Caki2 (cell line): ENCODE data around the gene SLC35F1. TPM values are rescaled to one million over a fixed set of nuclear protein-coding genes. Genes with fewer than 3 reads are reported as not detected.
"Not testable (repeated sequence)": the region's sequence is repeated elsewhere in the genome, so short reads cannot be mapped to it uniquely, and the experiment has no call there.

ENCODE experiments used
- DNase-seq: peaks from one replicate; pipeline ENCODE4 v3.0.0-alpha.2; 2015; ENCODE audit warnings: low read depth
- in situ Hi-C: cut with HindIII; loops from 2 replicates; pipeline ENCODE4 v1.10.0; 2016; ENCODE audit warnings: low sequenced_read_pairs, low pct_unique_long_range_greater_than_20kb, mixed read lengths
- total RNA-seq: library from RNA; depleted of rRNA; stranded (reverse); fragments of >200 nt; shearing (Covaris generic); gene quantifications from 2 replicates; pipeline ENCODE4 v1.2.3, GENCODE V29; 2014; ENCODE audit warnings: low replicate concordance; rRNA removed

Gene SLC35F1
- not detected in 2 replicates for total RNA-seq

DNA sequence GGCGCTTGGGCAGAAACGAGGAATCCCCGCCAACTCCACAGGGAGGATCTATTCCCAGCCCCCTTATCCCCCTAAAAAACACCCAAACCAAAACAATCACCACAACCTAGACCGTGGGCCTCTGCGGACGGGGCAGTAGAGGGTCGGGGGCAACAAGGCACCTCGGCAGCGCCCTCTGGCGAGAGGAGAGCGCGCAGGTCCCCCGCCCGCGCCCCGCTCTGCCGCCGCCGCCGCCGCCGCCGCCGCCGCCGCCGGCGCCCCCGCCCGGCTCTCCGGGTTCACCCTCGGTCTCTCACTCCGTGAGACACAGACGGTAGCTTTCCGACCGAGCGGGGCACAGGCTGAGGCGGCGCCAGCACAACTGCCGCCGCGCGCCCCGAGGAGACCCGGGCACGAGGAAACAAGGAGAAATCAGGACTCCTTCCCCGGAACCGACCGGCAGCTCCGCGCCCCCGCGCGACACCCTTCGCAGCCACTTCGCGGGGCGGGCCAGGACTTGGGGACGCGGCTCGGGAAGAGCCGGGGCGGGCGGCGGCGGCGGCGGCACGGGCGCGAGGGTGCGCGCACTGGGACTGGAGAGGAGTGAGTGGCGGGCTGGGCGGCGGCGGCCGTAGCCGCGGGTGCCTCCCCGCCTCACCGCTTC is at the start of gene SLC35F1:
Gene SLC35F1, plus strand, starts transcription at position 307 of the 643 bp plus-strand sequence.
- DNase-seq, result no peak
- in situ Hi-C loops, result no loop called here

DNA sequence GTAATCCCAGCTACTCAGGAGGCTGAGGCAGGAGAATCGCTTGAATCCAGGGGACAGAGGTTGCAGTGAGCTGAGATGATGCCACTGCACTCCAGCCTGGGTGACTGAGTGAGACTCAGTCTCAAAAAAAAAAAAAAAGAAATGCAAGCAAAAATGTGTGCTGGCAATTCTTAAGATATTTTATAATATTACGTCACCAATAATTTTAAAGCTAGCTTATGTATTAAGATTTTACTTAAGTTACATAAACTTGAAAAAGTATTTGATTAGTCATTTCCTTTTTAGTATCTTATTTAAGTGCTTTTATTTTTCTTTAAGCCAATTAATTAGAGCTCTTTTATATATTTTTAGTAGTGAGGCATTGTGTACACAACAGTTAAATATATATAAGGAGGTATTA is 48.5 kb upstream of the SLC35F1 start:
- in situ Hi-C loops, result not testable (repeated sequence)

DNA sequence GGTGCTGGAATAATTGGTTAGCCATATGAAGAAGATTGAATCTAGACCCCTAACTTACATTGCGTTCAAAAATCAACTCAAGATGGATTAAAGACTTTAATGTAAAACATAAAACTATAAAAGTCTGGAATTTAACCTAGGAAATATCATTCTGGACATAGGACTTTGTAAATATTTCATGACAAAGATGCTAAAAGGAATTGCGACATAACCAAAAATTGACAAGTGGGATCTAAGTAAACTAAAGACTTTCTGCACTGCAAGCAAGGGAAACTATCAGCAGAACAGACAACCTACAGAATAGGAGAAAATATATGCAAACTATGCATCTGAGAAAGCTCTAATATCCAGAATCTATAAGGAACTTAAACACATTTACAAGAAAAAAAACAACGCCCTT is 45.5 kb upstream of the SLC35F1 start:
- in situ Hi-C loops, result no loop called here
- DNase-seq, result no peak

More for the DNA sequence above, 48.5 kb upstream of the SLC35F1 start:
- DNase-seq, result not testable (repeated sequence)

GRCh38 chr6:117866561-117866960 is 40.5 kb upstream of the SLC35F1 start:
- in situ Hi-C loops, result no loop called here
- DNase-seq, result no peak

DNA sequence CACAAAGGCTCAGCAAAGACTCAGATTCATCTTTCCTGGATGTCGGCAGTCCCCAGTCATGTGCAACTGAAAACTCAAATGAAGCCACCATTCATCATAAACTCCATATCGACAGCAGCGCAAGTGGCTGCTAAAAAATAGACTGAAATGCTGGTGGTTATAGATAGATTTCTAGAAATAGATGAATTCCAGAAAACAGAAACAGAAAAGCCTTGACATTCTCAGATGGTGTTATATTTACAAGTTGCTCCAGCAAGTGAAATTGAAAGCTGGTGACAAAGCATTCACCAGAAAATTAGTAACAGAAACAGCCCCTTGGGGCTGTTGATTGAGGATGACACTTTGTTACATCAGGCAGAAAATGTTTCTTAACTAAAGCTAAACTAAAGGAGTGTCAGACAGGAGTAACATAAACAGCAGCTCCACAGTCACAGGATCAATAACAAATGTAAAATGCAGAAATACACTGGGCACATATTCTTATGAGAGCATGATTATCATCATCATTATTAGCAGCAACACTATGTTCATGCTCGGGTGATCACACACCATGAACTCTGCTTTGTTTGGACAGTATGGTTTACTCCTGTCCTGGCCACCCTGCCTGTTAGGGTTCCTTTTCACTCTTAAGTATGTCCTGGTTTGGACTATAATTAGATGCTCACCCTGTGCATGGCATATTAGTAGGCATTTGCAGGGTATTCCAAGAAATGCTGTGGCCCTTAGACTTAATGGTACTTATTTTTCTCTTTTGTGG is 36.4 kb upstream of the SLC35F1 start:
- in situ Hi-C loops, result no loop called here
- DNase-seq, result no peak

- DNase-seq, result no peak
- in situ Hi-C loops, result no loop called here
Observed at GRCh38 chr6:117880824-117881223, 26.2 kb upstream of the SLC35F1 start.

- in situ Hi-C loops, result no loop called here
- DNase-seq, result no peak
Observed at GRCh38 chr6:117890172-117890571, 16.9 kb upstream of the SLC35F1 start.

- in situ Hi-C loops, result no loop called here
- DNase-seq, result no peak
Observed at GRCh38 chr6:117906507-117906957, 532 bp upstream of the SLC35F1 start.

DNA sequence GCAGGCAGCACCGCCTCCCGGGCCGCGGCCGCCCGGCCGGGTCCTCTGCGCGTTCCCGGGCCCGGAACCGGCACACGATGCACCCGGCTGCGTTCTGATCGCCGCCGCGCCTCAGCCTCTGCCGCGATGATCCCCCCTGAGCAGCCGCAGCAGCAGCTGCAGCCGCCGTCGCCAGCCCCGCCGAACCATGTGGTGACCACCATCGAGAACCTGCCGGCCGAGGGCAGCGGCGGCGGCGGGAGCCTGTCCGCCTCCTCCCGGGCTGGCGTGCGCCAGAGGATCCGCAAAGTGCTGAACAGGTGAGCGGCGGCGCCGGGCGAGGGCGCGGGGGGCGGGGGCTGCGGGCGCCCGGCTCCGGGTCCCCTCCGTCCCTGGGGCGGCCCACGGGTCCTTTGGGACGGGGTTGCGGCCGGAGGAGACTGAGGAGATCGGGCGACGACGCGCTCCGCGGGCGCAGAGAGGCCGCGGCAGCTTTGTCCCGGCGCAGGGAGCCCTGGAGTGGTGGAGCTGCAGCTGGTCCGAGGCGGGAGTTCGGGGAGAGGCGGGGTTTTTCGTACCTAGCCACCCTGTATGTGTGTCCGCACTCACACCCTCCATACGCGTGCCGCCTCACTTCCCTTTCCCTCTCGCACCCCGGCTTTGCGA is 659 bp downstream of the SLC35F1 start:
- DNase-seq, result no peak
- in situ Hi-C loops, result no loop called here

DNA sequence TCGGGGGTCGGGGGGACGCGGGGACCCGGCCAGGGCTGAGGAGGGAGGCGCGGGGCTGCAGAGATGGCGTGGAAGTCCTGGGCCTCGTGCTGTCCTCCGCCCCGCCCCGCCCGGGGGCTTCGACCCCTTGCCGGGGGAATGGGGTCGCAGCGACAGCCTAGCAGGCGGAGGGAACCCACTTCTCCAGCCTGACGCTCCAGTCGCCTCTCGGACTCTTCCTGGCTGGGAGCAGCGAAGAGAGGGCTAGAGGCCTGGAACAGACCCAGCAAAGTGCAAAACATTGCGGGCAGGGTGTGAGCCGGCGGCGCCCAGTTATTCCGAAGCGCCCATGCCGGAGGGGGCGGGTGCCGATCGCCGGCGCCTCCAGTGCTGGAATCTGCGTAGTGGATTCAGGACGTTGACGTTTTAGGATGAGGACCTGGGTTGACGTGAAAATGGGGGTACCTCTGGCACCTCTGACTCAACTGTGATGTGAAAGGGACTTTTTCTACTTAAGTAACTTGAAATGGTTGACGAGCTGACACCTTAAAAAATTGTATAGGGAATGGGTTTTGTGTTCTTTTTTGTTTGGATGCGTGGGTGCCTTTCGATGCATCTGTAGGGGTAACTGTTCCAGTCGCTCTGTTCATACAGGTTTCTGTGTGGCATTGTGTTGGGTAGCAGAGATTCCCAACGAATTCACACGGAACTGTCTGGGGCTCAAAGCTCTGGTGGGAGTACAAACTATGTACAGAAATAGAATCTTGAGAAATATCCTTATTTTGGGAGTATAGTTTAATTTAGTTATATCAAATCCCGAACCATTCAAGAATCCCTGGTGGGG is 1.4 kb downstream of the SLC35F1 start:
- in situ Hi-C loops, result no loop called here
- DNase-seq, result no peak

DNA sequence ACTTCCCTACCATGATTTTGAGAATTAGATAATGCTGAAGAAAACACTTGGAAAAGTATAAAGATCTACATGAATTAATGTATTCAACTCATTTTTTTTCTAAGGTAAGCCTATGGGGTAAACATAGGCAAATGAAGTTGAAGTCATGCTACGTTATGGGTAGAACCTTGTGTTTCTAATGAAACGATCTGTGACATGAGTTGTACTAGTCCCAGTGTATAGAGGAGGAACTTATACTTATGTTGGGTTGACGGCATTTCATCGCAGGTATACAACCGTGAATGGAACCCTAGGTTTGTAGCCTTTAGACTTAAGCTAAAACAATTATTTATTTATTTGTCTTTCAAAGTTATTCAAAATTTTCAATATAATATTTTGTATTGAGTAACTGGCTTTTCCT is 2.6 kb downstream of the SLC35F1 start:
- no peak for DNase-seq
- in situ Hi-C loops, result no loop called here

DNA sequence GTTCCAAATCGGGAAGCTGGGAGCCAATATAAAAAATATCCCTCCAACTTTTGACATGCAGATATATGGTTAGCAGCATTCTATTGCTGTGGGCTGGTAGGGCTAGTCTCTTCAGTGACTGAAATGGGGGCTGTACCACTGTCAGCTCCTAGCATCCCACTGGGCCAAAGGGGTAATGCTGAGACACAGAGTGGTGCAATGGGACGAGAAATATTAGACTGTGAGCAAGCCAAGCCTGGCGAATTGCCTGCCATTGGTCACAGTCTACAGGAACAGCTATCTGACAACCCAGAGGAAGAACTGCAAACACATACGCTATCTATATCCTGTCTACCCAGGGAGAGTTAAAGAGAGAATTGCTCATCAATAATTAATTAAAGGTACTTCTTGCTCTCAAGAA is 3.5 kb downstream of the SLC35F1 start:
- in situ Hi-C loops, result no loop called here
- no peak for DNase-seq

- in situ Hi-C loops, result no loop called here
Observed at GRCh38 chr6:117911150-117911549, 4.1 kb downstream of the SLC35F1 start.

DNA sequence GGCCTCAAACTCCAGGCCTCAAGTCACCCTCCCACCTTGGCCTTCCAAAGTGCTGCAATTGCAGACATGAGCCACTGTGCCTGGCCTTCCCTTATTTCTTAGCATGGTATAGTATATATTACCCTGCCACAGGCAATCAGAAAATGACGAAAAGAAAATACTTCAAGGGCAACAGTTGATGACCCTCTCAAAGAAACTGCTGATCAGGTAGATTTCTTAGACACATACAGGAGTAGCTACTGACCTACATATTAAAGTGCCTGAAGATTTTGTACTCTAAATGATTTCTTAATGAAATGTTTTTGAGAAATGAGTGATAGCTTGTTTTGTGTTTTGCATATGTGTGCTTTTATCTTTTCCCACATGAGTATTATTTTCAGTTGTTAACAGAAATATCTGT is 4.6 kb downstream of the SLC35F1 start:
- no peak for DNase-seq

More at GRCh38 chr6:117911150-117911549, 4.1 kb downstream of the SLC35F1 start:
- DNase-seq, result no peak

DNA sequence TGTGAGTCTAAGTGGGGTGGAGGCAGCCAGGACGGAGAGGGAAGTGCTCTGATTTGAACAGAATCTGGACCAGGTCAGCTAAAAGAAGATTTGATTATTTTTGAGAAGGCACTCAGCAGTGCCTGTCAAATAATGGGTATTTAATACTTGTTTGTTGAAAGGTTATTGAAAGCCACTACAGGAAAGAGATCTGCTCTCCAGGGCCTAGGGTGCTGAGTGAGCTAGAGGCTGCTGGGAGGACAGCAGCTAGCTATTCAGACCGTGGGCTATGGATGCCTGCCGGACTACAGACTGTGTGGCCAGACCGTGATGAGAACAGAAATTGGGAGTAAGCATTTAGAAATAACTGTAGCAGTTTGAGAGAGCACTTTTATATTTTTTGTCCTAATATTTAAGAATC is 8.8 kb downstream of the SLC35F1 start:
- in situ Hi-C loops, result no loop called here
- no peak for DNase-seq

More for the DNA sequence above, 4.6 kb downstream of the SLC35F1 start:
- in situ Hi-C loops, result no loop called here

DNA sequence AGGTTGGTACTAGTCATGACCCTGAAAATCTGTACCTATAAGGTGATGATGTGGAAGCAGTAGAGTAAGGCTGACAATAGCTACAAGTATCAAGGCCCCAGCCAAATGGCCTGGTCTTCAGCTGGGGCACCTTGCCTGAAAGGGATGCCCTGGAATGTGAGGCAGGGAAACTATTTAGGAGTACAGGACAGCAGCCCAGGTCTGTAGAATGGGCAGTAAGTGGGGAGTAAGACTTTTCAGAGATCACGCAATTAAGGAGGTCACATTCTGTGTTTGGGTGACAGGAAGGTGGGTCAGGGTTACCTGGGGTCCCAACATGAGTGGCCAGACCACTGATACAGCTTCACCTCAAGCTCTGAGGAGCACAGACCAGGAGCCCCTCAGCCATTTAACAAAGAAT is 9.4 kb downstream of the SLC35F1 start:
- no peak for DNase-seq
- in situ Hi-C loops, result no loop called here

DNA sequence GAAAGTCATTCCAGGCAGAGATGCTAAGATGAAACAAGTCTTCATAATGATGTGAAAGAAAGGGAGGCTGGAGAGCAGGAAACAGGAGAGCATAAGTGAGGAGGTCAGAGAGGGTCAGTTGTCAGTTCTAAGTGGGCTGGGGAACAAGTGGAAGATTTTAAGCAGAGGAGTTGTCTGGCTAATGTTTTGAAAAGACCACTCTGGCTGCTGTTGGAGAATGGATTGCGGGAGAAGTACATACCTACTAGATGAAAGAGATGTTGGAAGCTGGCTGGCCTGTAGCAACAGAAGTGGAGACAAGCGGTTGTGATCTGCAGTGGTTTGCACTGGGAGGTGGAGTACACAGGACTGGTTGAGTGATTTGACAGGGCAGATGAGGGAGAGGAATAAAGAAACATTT is 10.1 kb downstream of the SLC35F1 start:
- in situ Hi-C loops, result no loop called here
- no peak for DNase-seq

DNA sequence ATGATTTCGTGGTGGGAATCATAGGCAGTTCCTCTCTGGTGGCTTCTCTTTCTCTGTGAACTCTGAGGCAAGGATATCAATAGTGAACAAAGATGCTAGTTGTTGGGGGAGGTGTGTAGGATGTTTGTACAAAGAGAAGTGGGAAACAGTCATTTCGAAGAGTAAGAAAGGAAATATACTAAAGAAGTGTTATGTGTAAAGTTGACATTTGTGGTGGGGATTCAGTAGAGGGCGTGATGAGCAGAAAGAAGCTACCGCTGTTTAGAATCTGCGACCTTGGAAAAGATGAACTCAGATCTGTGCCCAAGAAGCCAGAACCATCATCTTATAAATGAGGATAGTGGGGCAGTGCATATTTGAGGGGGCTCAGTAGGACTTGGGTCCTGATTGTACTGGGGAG is 11.4 kb downstream of the SLC35F1 start:
- DNase-seq, result no peak
- in situ Hi-C loops, result no loop called here
